Fibroblast of mammary gland (primary cell): ENCODE results near the gene EFCAB5.
"Not testable (repeated sequence)": the region's sequence is repeated elsewhere in the genome, so short reads cannot be mapped to it uniquely, and the experiment has no call there.

ENCODE experiments used
- DNase-seq: peaks from one replicate; pipeline ENCODE4 v3.0.0-alpha.2; 2010; ENCODE audit warnings: low read depth
- H3K4me3 ChIP-seq: 2 replicates; pipeline ENCODE4 v1.5.1; 2011; ENCODE audit warnings: low read depth, mild to moderate bottlenecking, low read length, moderate library complexity; ENCODE audit not compliant: control insufficient read depth
- CTCF ChIP-seq: conservative IDR thresholded peaks from 2 replicates; pipeline ENCODE4 v1.5.1; 2011; ENCODE audit warnings: low read depth, low read length, inconsistent platforms; ENCODE audit not compliant: control insufficient read depth, insufficient read depth

EFCAB5 gene

GRCh38 chr17:29936724-29937123 lies 4.7 kb upstream of the EFCAB5 start:
- no peak for DNase-seq
- no peak for TF ChIP-seq CTCF
- H3K4me3 ChIP-seq, result no peak overlapping the region

- TF ChIP-seq CTCF, result no peak
- no peak for DNase-seq
- H3K4me3 ChIP-seq, result no peak overlapping the region
Observed at GRCh38 chr17:29945281-29945680, 3.8 kb downstream of the EFCAB5 start.

- no peak for DNase-seq
- TF ChIP-seq CTCF, result no peak
- H3K4me3 ChIP-seq, result no peak overlapping the region
Observed at GRCh38 chr17:29948448-29949215, 7.2 kb downstream of the EFCAB5 start.

- no peak overlapping the region for H3K4me3 ChIP-seq
- DNase-seq, result no peak
- TF ChIP-seq CTCF, result no peak
Observed at GRCh38 chr17:29949696-29950095, 8.3 kb downstream of the EFCAB5 start.

- no peak for DNase-seq
- TF ChIP-seq CTCF, result peak; percentile 8
- H3K4me3 ChIP-seq, result no peak overlapping the region
Observed at GRCh38 chr17:29954405-29954804, 13.0 kb downstream of the EFCAB5 start.

GRCh38 chr17:29956225-29956624 lies 14.8 kb downstream of the EFCAB5 start:
- no peak overlapping the region for H3K4me3 ChIP-seq
- no peak for DNase-seq
- TF ChIP-seq CTCF, result no peak

- not testable (repeated sequence) for DNase-seq, H3K4me3 ChIP-seq
Observed at GRCh38 chr17:29957488-29957887, 16.1 kb downstream of the EFCAB5 start.
